Measurements from ENCODE around the gene SRGAP2C.
"Not testable (repeated sequence)": the region's sequence is repeated elsewhere in the genome, so short reads cannot be mapped to it uniquely, and the experiment has no call there.

GRCh38 chr1:121262163-121262562 lies 77.4 kb downstream of the SRGAP2C start:
- not testable (repeated sequence) for TF ChIP-seq CTCF, POLR2A (IDR thresholded peaks at IDR 0.05)
